Stimulated activated CD4-positive, alpha-beta T cell treated with anti-CD3 and anti-CD28 coated beads, Interleukin-1b, Interleukin-23, amount 100 ng/mL, for 24 hours (primary cell): ENCODE data around the gene CIART.
A peak's percentile ranks its signal among the peaks of the same experiment; 100 is the strongest.

Experiments
- DNase-seq, 4 experiments: peaks; one replicate each; pipeline ENCODE4 v3.0.0-alpha.2; 2020; ENCODE audit warnings: low read depth in 4 of 4, low spot score in 1 of 4

CIART gene

GRCh38 chr1:150259758-150260669 is 22.3 kb upstream of the CIART start:
- DNase-seq: no peak

GRCh38 chr1:150261367-150261766 is 21.0 kb upstream of the CIART start:
- no peak for DNase-seq

GRCh38 chr1:150262388-150263320 is 19.7 kb upstream of the CIART start:
- DNase-seq: no peak

GRCh38 chr1:150263549-150263948 is 18.8 kb upstream of the CIART start:
- no peak for DNase-seq

- no peak for DNase-seq
Measured at GRCh38 chr1:150267896-150268295, 14.5 kb upstream of the CIART start.

GRCh38 chr1:150268340-150268704 is 14.0 kb upstream of the CIART start:
- DNase-seq: peak in 2 of 4 experiments; percentile 4 to 5

- peak; percentile 82 to 93 (median 90) for DNase-seq
Measured at GRCh38 chr1:150268705-150269403, 13.5 kb upstream of the CIART start, which contains the start of gene APH1A. TSS of gene APH1A (minus strand) at chr1:150269016. CDS start at chr1:150268810, 206 bp downstream.

- no peak for DNase-seq
Measured at GRCh38 chr1:150269451-150269850, 12.9 kb upstream of the CIART start.

GRCh38 chr1:150271291-150271959 is 10.9 kb upstream of the CIART start:
- DNase-seq: no peak

- no peak for DNase-seq
Measured at GRCh38 chr1:150273311-150273710, 9.0 kb upstream of the CIART start.

- no peak for DNase-seq
Measured at GRCh38 chr1:150280138-150280707, 2.1 kb upstream of the CIART start.

GRCh38 chr1:150281221-150281757 is 1.1 kb upstream of the CIART start:
- peak in 2 of 4 experiments; percentile 30 to 41 for DNase-seq

- DNase-seq: no peak
Measured at GRCh38 chr1:150282558-150282958, 204 bp downstream of the CIART start.

GRCh38 chr1:150283260-150283659 is 906 bp downstream of the CIART start:
- DNase-seq: no peak

GRCh38 chr1:150288382-150288781 is 6.0 kb downstream of the CIART start:
- no peak for DNase-seq

- DNase-seq: no peak
Measured at GRCh38 chr1:150288822-150289221, 6.5 kb downstream of the CIART start.

GRCh38 chr1:150293433-150294253 is 11.3 kb downstream of the CIART start, which contains the start of gene MRPS21:
TSS of gene MRPS21 (plus strand) at chr1:150293861. CDS start at chr1:150294367, 506 bp downstream.
- peak; percentile 62 to 81 (median 74) for DNase-seq

GRCh38 chr1:150295476-150295875 is 13.1 kb downstream of the CIART start:
- DNase-seq: no peak

GRCh38 chr1:150299716-150300115 is 17.4 kb downstream of the CIART start:
- no peak for DNase-seq
